HEK293T (cell line): ENCODE data around the gene OXNAD1.

Experiments used
- BHLHE40 ChIP-seq: fragments of 450-650 bp; IDR thresholded peaks from 2 replicates; pipeline ENCODE4 v1.6.1; 2016; ENCODE audit warnings: mild to moderate bottlenecking, moderate library complexity, borderline replicate concordance
- ELF4 ChIP-seq: fragments of 450-650 bp; IDR thresholded peaks from 2 replicates; pipeline ENCODE4 v1.6.1; 2017; ENCODE audit warnings: antibody characterized with exemption
- FOXM1 ChIP-seq: fragments of 450-650 bp; IDR thresholded peaks from 2 replicates; pipeline ENCODE4 v1.6.1; 2017; ENCODE audit warnings: mild to moderate bottlenecking, borderline replicate concordance
- HDGF ChIP-seq: fragments of 450-650 bp; IDR thresholded peaks from 2 replicates; pipeline ENCODE4 v1.6.1; 2017; ENCODE audit warnings: antibody characterized with exemption, borderline replicate concordance
- LEF1 ChIP-seq: fragments of 450-650 bp; IDR thresholded peaks from 2 replicates; pipeline ENCODE4 v1.6.1; 2017; ENCODE audit warnings: mild to moderate bottlenecking, borderline replicate concordance
- SP1 ChIP-seq: fragments of 450-650 bp; IDR thresholded peaks from 2 replicates; pipeline ENCODE4 v1.6.1; 2017
- SUZ12 ChIP-seq: fragments of 450-650 bp; IDR thresholded peaks from 2 replicates; pipeline ENCODE4 v1.6.1; 2016; ENCODE audit warnings: mild to moderate bottlenecking
- ZNF384 ChIP-seq: fragments of 450-650 bp; IDR thresholded peaks from 2 replicates; pipeline ENCODE4 v1.6.1; 2016

DNA sequence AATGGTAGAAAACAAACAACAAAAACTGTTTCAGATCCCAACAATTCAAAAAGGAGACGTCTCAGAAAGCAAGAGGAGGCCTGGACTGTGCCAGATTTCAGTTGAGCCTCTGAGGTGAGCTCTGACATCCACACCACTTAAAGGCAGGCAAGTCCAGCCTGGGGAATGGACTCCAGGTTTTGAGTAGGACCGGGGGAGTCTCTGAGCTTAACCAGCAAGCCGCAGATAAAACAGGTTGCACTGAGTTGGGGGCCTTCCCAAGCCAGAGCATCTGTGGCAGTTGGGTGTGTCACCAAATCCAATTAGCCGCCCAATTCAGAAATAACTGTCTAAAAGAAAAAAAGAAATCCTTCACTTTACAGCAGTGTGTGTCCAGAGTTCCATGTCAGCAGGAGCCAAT, 54.7 kb downstream of the OXNAD1 start:
- TF ChIP-seq ELF4 (no peak), HDGF (no peak), SP1 (no peak), FOXM1 (no peak), BHLHE40 (no peak), LEF1 (no peak), SUZ12 (no peak), ZNF384 (no peak)
